ENCODE results near the gene ZNF101.

The ZNF101 gene

DNA sequence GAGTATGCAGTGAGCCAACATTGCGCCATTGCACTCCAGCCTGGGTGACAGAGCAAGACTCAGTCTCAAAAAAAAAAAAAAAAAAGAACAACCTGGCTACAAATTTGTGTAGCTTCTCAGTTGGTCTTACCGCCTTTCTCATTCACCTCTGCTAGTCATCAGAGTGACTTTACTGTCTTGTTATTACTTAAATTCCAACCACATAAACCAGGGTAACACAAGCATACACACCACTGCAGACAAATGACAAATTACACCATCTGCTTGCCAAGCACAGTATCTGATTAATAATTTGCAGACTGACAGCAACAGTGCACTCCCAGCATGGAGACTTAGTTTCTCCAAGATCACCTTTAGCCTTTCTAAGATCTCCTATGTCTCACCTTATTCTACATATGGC is 53.3 kb downstream of the ZNF101 start:
- H3K27ac ChIP-seq (ENCODE audit: low read depth, low read length, severe bottlenecking), result no peak overlapping the region

DNA sequence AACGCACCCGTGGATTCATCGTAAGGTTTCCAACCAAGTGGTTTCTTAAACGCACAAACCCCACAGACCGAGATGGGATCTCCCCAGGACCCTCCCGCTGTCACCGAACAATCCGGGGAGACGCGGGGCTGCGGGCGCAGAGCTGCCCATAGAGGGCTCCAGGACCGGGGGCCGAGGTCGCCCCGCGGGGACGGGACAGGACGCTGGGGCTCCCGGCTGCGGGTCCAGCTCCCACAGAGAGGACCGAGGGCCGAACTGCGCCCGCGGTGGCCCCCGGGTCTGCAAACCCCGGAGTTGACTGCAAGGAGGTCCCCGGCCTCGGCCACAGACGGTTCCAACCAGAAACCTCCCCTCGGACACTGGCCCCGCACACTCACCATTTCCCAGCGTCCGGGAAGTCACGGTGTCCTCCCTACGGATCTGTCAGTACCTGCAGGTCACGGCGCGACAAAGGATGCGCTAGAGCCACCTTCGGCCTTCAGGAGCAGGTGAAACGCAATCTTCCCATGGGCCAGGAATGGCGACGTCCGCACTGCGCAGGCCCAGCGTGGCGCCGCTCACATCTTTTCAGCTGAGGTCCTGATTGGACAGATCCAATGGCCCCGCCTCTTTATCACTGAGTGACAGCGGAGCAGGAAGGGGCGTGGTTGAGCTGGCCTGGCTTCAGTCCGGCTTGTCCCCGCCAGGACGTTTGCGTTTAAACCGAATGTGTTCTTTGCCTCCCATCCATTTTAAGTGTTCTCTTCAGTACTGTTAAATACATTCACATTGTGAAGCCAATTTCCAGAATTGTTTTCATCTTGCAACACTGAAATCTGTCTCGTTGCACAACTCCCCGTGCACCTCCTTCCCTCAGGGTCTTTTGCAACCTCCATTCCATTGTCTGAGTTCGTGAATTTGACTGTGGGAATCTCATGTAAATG is 64.2 kb downstream of the ZNF101 start, which contains the start of gene ZNF14:
Gene ZNF14, minus strand, starts transcription at position 534 of the 923 bp plus-strand sequence. Its CDS starts 154 bp downstream, at position 380.
- Histone ChIP-seq H3K36me3 (ENCODE audit: control insufficient read depth, insufficient read depth, low read length) (peaks cover 32% of the 10 kb centered on the region), H3K9me3 (ENCODE audit: control insufficient read depth, low read length) (peaks cover 53% of the 10 kb centered on the region), H3K4me3 (ENCODE audit: extremely low read depth, insufficient read depth, low read length, poor library complexity, severe bottlenecking) (peak within 1 kb of the TSS; percentile 88), H3K4me1 (ENCODE audit: control insufficient read depth, insufficient read depth, low read length, poor library complexity, severe bottlenecking) (no peaks in the 10 kb centered on the region), H3K27ac (ENCODE audit: low read depth, low read length, severe bottlenecking) (peak within 1 kb of the TSS; percentile 13)
- WGBS, 2 experiments (ENCODE audit: insufficient coverage in 2 of 2), result 1 to 3% methylated on average over 52 to 53 of the region's 61 CpGs

More for the DNA sequence above, 53.3 kb downstream of the ZNF101 start:
- H3K4me1 ChIP-seq (ENCODE audit: control insufficient read depth, insufficient read depth, low read length, poor library complexity, severe bottlenecking), result no peaks in the 10 kb centered on the region
- peaks cover 45% of the 10 kb centered on the region for H3K9me3 ChIP-seq (ENCODE audit: control insufficient read depth, low read length)
- no peak overlapping the region for H3K4me3 ChIP-seq (ENCODE audit: extremely low read depth, insufficient read depth, low read length, poor library complexity, severe bottlenecking)
- 100% methylated on average over 2 of the region's 2 CpGs for WGBS, 2 experiments (ENCODE audit: insufficient coverage in 2 of 2)
- H3K36me3 ChIP-seq (ENCODE audit: control insufficient read depth, insufficient read depth, low read length), result peaks cover 3% of the 10 kb centered on the region
